H1 (cell line): Measurements from ENCODE around the gene CAMTA1. TPM values are rescaled to one million over a fixed set of nuclear protein-coding genes. Genes with fewer than 3 reads are reported as not detected.

ENCODE experiments used
- CTCF ChIA-PET: fragments of 300-600 bp; sonication (Branson Sonifier 250); formaldehyde crosslinking; loops from one replicate; lab custom pipeline; 2021; ENCODE audit not compliant: partially characterized antibody; lab: Charles Lee
- POLR2A ChIA-PET: fragments of 300-600 bp; sonication (Branson Sonifier 250); formaldehyde crosslinking; loops from one replicate; lab custom pipeline; 2021; ENCODE audit warnings: inconsistent platforms; ENCODE audit not compliant: partially characterized antibody; lab: Charles Lee
- DNase-seq, 2 experiments: peaks; one replicate each; pipeline versions ENCODE4 v3.0.0 to v3.0.0-alpha.2; 2010 to 2022; ENCODE audit warnings: low spot score in 2 of 2, low read depth in 1 of 2, mixed read lengths in 1 of 2
- FAIRE-seq: peaks from 2 replicates; lab custom pipeline; 2011; peaks lifted over from hg19 to GRCh38; lab: Jason Lieb, UNC
- H2AFZ ChIP-seq: 2 replicates; pipeline ENCODE4 v1.8.1; 2012; ENCODE audit warnings: low read length, inconsistent platforms
- H2AK5ac ChIP-seq: 2 replicates; pipeline ENCODE4 v1.6.1; 2013; ENCODE audit warnings: low read depth, low read length
- H2BK120ac ChIP-seq: replicated peaks from 2 replicates; pipeline ENCODE3; 2013; ENCODE audit warnings: low read depth, low read length, inconsistent platforms
- H2BK12ac ChIP-seq: 2 replicates; pipeline ENCODE4 v1.6.1; 2013; ENCODE audit warnings: low read depth, low read length
- H2BK15ac ChIP-seq: 2 replicates; pipeline ENCODE4 v1.6.1; 2013; ENCODE audit warnings: low read length
- H2BK20ac ChIP-seq: 2 replicates; pipeline ENCODE4 v1.6.1; 2013; ENCODE audit warnings: low read length
- H2BK5ac ChIP-seq: 2 replicates; pipeline ENCODE4 v1.6.1; 2013; ENCODE audit warnings: low read depth, low read length
- H3K14ac ChIP-seq: 2 replicates; pipeline ENCODE4 v1.6.1; 2013; ENCODE audit warnings: inconsistent platforms; ENCODE audit not compliant: insufficient read length
- H3K18ac ChIP-seq: 2 replicates; pipeline ENCODE4 v1.6.1; 2013; ENCODE audit warnings: low read length; ENCODE audit errors: extremely low read depth
- H3K23ac ChIP-seq: 2 replicates; pipeline ENCODE4 v1.6.1; 2013; ENCODE audit warnings: inconsistent platforms; ENCODE audit not compliant: insufficient read length
- H3K23me2 ChIP-seq: 2 replicates; pipeline ENCODE4 v1.6.1; 2013; ENCODE audit warnings: low read depth, low read length
- H3K27ac ChIP-seq: 2 replicates; pipeline ENCODE4 v1.6.1; 2011; ENCODE audit warnings: low read depth, low read length, inconsistent platforms
- H3K27me3 ChIP-seq, 4 experiments: replicated peaks in 1 of 4; 1 replicate in 1 of 4; 2 replicates in 3 of 4; pipeline versions ENCODE4 v1.6.1 to v1.8.1; 2011 to 2013; ENCODE audit warnings: low read length in 3 of 4, mild to moderate bottlenecking in 3 of 4, inconsistent platforms in 2 of 4, mixed read lengths in 2 of 4, moderate library complexity in 1 of 4; ENCODE audit not compliant: control insufficient read depth in 3 of 4, insufficient read depth in 3 of 4; ENCODE audit errors: extremely low read depth in 1 of 4
- H3K36me3 ChIP-seq, 4 experiments: 2 replicates each; pipeline versions ENCODE4 v1.6.1 to v1.8.1; 2011 to 2013; ENCODE audit warnings: mild to moderate bottlenecking in 4 of 4, low read length in 3 of 4, moderate library complexity in 2 of 4, control low read depth in 1 of 4, inconsistent platforms in 1 of 4; ENCODE audit not compliant: insufficient read depth in 4 of 4, control insufficient read depth in 2 of 4
- H3K4ac ChIP-seq: replicated peaks from 2 replicates; pipeline ENCODE3; 2013; ENCODE audit warnings: low read length, low read depth, mixed read lengths, inconsistent platforms; ENCODE audit not compliant: insufficient read length
- H3K4me1 ChIP-seq, 4 experiments: replicated peaks in 1 of 4; 1 replicate in 1 of 4; 2 replicates in 3 of 4; pipeline versions ENCODE4 v1.6.1 to v1.8.1; 2011 to 2013; ENCODE audit warnings: low read length in 3 of 4, inconsistent platforms in 2 of 4, mixed read lengths in 1 of 4; ENCODE audit not compliant: insufficient read depth in 4 of 4, control insufficient read depth in 3 of 4
- H3K4me2 ChIP-seq, 2 experiments: 2 replicates each; pipeline versions ENCODE4 v1.6.1 to v1.8.1; 2011 to 2013; ENCODE audit warnings: low read depth in 2 of 2, low read length in 2 of 2, control low read depth in 1 of 2, inconsistent platforms in 1 of 2, mild to moderate bottlenecking in 1 of 2; ENCODE audit not compliant: insufficient read depth in 1 of 2
- H3K4me3 ChIP-seq, 4 experiments: fragments of 200-600, 300-600 bp in 1 of 4; sonication (generic), shearing (Covaris generic), sonication (Bioruptor Twin) in 1 of 4; 2 replicates each; pipeline versions ENCODE4 v1.5.1 to v1.8.1; 2011 to 2016; ENCODE audit warnings: low read length in 4 of 4, low read depth in 3 of 4, control low read depth in 2 of 4, inconsistent platforms in 2 of 4, mild to moderate bottlenecking in 2 of 4, mixed read lengths in 1 of 4, moderate library complexity in 1 of 4; ENCODE audit not compliant: insufficient read depth in 2 of 4; ENCODE audit errors: extremely low read depth in 1 of 4
- H3K56ac ChIP-seq: replicated peaks from 2 replicates; pipeline ENCODE3; 2013; ENCODE audit warnings: low read depth, mild to moderate bottlenecking, mixed read lengths, low read length, inconsistent platforms; ENCODE audit not compliant: insufficient read length
- H3K79me1 ChIP-seq: 2 replicates; pipeline ENCODE4 v1.6.1; 2013; ENCODE audit warnings: low read depth, low read length, control low read depth
- H3K79me2 ChIP-seq, 2 experiments: 2 replicates each; pipeline versions ENCODE4 v1.6.1 to v1.8.1; 2012 to 2013; ENCODE audit warnings: low read length in 2 of 2, mild to moderate bottlenecking in 2 of 2, inconsistent platforms in 1 of 2; ENCODE audit not compliant: insufficient read depth in 2 of 2, control insufficient read depth in 1 of 2
- H3K9ac ChIP-seq, 4 experiments: replicated peaks in 1 of 4; 1 replicate in 1 of 4; 2 replicates in 3 of 4; pipeline versions ENCODE4 v1.6.1 to v1.8.1; 2011 to 2013; ENCODE audit warnings: low read depth in 3 of 4, low read length in 3 of 4, control low read depth in 2 of 4, mild to moderate bottlenecking in 2 of 4, moderate library complexity in 2 of 4, inconsistent platforms in 1 of 4; ENCODE audit errors: extremely low read depth in 1 of 4
- H3K9me3 ChIP-seq, 2 experiments: 2 replicates each; pipeline versions ENCODE4 v1.6.1 to v1.8.1; 2012 to 2013; ENCODE audit warnings: mild to moderate bottlenecking in 2 of 2, moderate library complexity in 2 of 2, control low read depth in 1 of 2, inconsistent platforms in 1 of 2, low read depth in 1 of 2, low read length in 1 of 2, mixed read lengths in 1 of 2; ENCODE audit not compliant: insufficient read depth in 2 of 2
- H4K20me1 ChIP-seq, 2 experiments: replicated peaks in 1 of 2; 2 replicates each; pipeline versions ENCODE3 to v1.8.1; 2011 to 2013; ENCODE audit warnings: inconsistent platforms in 2 of 2, low read length in 2 of 2, mild to moderate bottlenecking in 1 of 2; ENCODE audit not compliant: insufficient read depth in 2 of 2, control insufficient read depth in 1 of 2
- H4K5ac ChIP-seq: 2 replicates; pipeline ENCODE4 v1.6.1; 2013; ENCODE audit warnings: low read length, low read depth, mixed read lengths, inconsistent platforms; ENCODE audit not compliant: insufficient read length
- H4K8ac ChIP-seq: 2 replicates; pipeline ENCODE4 v1.8.0; 2013; ENCODE audit warnings: mild to moderate bottlenecking, moderate library complexity, low read length, inconsistent platforms; ENCODE audit not compliant: insufficient read depth; ENCODE audit errors: extremely low read depth
- H4K91ac ChIP-seq: replicated peaks from 2 replicates; pipeline ENCODE3; 2013; ENCODE audit warnings: low read length, mixed read lengths, inconsistent platforms; ENCODE audit not compliant: insufficient read length
- BCL11A ChIP-seq, 2 experiments: IDR thresholded peaks; one replicate each; pipeline ENCODE4 v1.6.1; 2011; ENCODE audit warnings: low read depth in 2 of 2, low read length in 2 of 2, mild to moderate bottlenecking in 2 of 2
- EZH2 ChIP-seq: fragments of 200-600 bp; sonication (generic); IDR thresholded peaks from 2 replicates; pipeline ENCODE4 v1.7.1; 2012; ENCODE audit warnings: low read depth, mild to moderate bottlenecking, moderate library complexity, low read length, inconsistent platforms; ENCODE audit not compliant: severe bottlenecking
- HDAC2 ChIP-seq, 2 experiments: fragments of 300-600 bp in 1 of 2; sonication (generic) in 1 of 2; IDR thresholded peaks; 2 replicates each; pipeline ENCODE4 v1.6.1; 2011 to 2012; ENCODE audit warnings: low read depth in 2 of 2, low read length in 2 of 2, mild to moderate bottlenecking in 2 of 2, moderate library complexity in 2 of 2, borderline replicate concordance in 1 of 2, inconsistent platforms in 1 of 2
- JUN ChIP-seq: IDR thresholded peaks from 2 replicates; pipeline ENCODE4 v1.6.1; 2011; ENCODE audit warnings: low read depth, mild to moderate bottlenecking, improper control_type of control experiment, low read length
- PHF8 ChIP-seq: fragments of 200-600 bp; sonication (generic); conservative IDR thresholded peaks from 2 replicates; pipeline ENCODE4 v1.7.1; 2012; ENCODE audit warnings: low read depth, mild to moderate bottlenecking, inconsistent platforms, low read length, moderate library complexity
- POU5F1 ChIP-seq: IDR thresholded peaks from 2 replicates; pipeline ENCODE4 v1.6.1; 2011; ENCODE audit warnings: low read depth, mild to moderate bottlenecking, low read length, moderate library complexity
- SIN3A ChIP-seq, 2 experiments: IDR thresholded peaks in 1 of 2; conservative IDR thresholded peaks in 1 of 2; 2 replicates each; pipeline ENCODE4 v1.6.1; 2011 to 2012; ENCODE audit warnings: low read length in 2 of 2, improper control_type of control experiment in 1 of 2, low read depth in 1 of 2, mild to moderate bottlenecking in 1 of 2
- TBP ChIP-seq: IDR thresholded peaks from 2 replicates; pipeline ENCODE4 v1.6.1; 2011; ENCODE audit warnings: low read depth, low read length, improper control_type of control experiment
- WGBS, 2 experiments: shearing (Covaris generic) in 1 of 2; methylation state at CpG; one replicate each; pipeline versions ENCODE4 v1.1.6 to v1.1.7; 2013 to 2015; ENCODE audit warnings: low lambda C conversion rate in 2 of 2, mixed read lengths in 2 of 2, inconsistent platforms in 1 of 2, low coverage in 1 of 2, missing lambda C conversion rate in 1 of 2; ENCODE audit not compliant: insufficient replicate concordance in 2 of 2, insufficient coverage in 1 of 2, insufficient read length in 1 of 2; ENCODE audit errors: extremely low coverage in 1 of 2, missing lambda C conversion rate in 1 of 2; 5-methylcytosine and 5-hydroxymethylcytosine counted together
- polyA plus RNA-seq, 7 experiments: library from polyadenylated mRNA; depleted of rRNA in 3 of 7; stranded (reverse) in 5 of 7; unstranded in 2 of 7; fragments of >200 nt in 5 of 7; fragments of 200-250 nt in 2 of 7; gene quantifications; 1 replicate in 5 of 7; 2 replicates in 1 of 7; 4 replicates in 1 of 7; pipeline versions ENCODE4 v1.2.1 to v1.2.3, GENCODE V29; 2011 to 2013; ENCODE audit warnings: missing spikeins in 2 of 7, mixed read lengths in 2 of 7
- total RNA-seq: library from RNA; stranded (reverse); fragmentation: NEBNext Ultra II Directional; extraction: Animal tissue kit (Norgen Biotek cat#: 25700); gene quantifications from 2 replicates; pipeline ENCODE4 v1.2.1, GENCODE V29; 2021
- TF ChIP-seq, protein P1 (sequence below): IDR thresholded peaks from 2 replicates; pipeline ENCODE4 v1.6.1; 2012; ENCODE audit warnings: inconsistent platforms
- TF ChIP-seq, protein P2 (sequence below), 3 experiments: IDR thresholded peaks; 1 replicate in 2 of 3; 2 replicates in 1 of 3; pipeline versions ENCODE4 v1.5.1 to v1.6.1; 2011; ENCODE audit warnings: low read length in 3 of 3, mild to moderate bottlenecking in 3 of 3, inconsistent platforms in 2 of 3, low read depth in 1 of 3, moderate library complexity in 1 of 3; ENCODE audit not compliant: insufficient read depth in 1 of 3; ENCODE audit errors: control extremely low read depth in 1 of 3

Gene CAMTA1
- total and polyA plus RNA-seq, 2 of the 8 experiments (the other 6 are each of a cell fraction or from before 2014, with no cell fraction given): 65.0 to 119 TPM

DNA sequence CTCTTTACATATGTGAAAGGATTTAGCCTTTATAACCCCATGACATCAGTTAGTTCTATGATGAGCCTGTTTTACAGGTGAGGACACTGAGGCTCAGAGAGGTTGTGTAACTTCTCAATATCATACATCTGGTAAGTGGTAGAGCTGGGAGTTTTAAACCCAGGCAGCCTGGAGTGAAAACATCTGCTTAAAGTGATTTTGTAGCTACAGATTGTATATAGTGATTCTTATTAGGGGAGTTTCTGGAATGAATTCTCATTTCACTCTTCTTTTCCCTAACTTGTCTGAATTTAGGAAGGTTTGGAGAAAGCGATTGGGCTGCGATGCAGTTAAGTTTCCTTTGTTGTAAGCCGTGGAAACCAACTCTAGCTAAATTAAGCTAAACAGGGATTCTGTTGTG lies 175.6 kb downstream of the CAMTA1 start:
- Histone ChIP-seq H3K9ac (no peak overlapping the region), H3K36me3 (no peaks in the 10 kb centered on the region), H3K4me2 (peak overlapping the region in 1 of 2 experiments; percentile 86; a peak in 2 of 4 replicates), H2AK5ac (0 out of 2 replicates have a peak overlapping the region, but pooled peaks have one; percentile 6), H3K79me1 (no peaks in the 10 kb centered on the region), H3K79me2 (no peaks in the 10 kb centered on the region), H3K56ac (no peak overlapping the region), H3K14ac (no peak overlapping the region), H4K20me1 (no peaks in the 10 kb centered on the region), H4K5ac (no peak overlapping the region), H3K4me1 (peaks cover 11 to 38% (median 19%) of the 10 kb centered on the region in 4 experiments), H2AFZ (no peak overlapping the region), H2BK120ac (no peak overlapping the region), H2BK12ac (no peak overlapping the region; the same call in 1 of the 2 replicates), H2BK20ac (no peak overlapping the region), H4K91ac (no peak overlapping the region), H2BK5ac (no peak overlapping the region), H3K23me2 (peaks cover 10% of the 10 kb centered on the region; the same call in 1 of the 2 replicates), H4K8ac (no peak overlapping the region), H3K4me3 (no peak overlapping the region), H3K9me3 (no peaks in the 10 kb centered on the region), H3K27ac (no peak overlapping the region), H3K23ac (no peak overlapping the region), H3K4ac (no peak overlapping the region), H3K27me3 (no peaks in the 10 kb centered on the region; a peak in 1 of 7 replicates), H3K18ac (no peak overlapping the region), H2BK15ac (peak overlapping the region; percentile 65; the same call in 1 of the 2 replicates)
- WGBS, 2 experiments: 94% methylated on average over 3 of the region's 3 CpGs; no CpG with 5 or more reads in 1 of the 2 experiments
- ChIA-PET POLR2A (interaction anchor here (1.0 kb wide), 1 partner anchor 82 kb away, joined by 3 read pairs; no protein-coding TSS in a partner anchor), CTCF (interaction anchor here (1.0 to 1.3 kb wide), 4 partner anchors 71 to 247 kb away, joined by 3 to 7 read pairs (median 3); no protein-coding TSS in a partner anchor)
- no peak for DNase-seq
- FAIRE-seq: no peak
- TF ChIP-seq HDAC2 (IDR thresholded peaks at IDR 0.05; ENCODE audit: borderline replicate concordance in 1 of 2, low read depth in 2 of 2, low read length in 2 of 2): no peak
- no peak for TF ChIP-seq EZH2
- TF ChIP-seq, protein P1, sequence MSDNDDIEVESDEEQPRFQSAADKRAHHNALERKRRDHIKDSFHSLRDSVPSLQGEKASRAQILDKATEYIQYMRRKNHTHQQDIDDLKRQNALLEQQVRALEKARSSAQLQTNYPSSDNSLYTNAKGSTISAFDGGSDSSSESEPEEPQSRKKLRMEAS: no peak
- no peak for TF ChIP-seq PHF8
- TF ChIP-seq BCL11A (IDR thresholded peaks at IDR 0.05; ENCODE audit: low read depth in 2 of 2, low read length in 2 of 2): no peak
- no peak for TF ChIP-seq SIN3A (conservative IDR thresholded peaks at IDR 0.05 in 1 of 2, IDR thresholded peaks at IDR 0.05 in 1 of 2; ENCODE audit: low read depth in 1 of 2, low read length in 2 of 2)
- no peak for TF ChIP-seq POU5F1
- TF ChIP-seq JUN: no peak
- TF ChIP-seq, protein P2, sequence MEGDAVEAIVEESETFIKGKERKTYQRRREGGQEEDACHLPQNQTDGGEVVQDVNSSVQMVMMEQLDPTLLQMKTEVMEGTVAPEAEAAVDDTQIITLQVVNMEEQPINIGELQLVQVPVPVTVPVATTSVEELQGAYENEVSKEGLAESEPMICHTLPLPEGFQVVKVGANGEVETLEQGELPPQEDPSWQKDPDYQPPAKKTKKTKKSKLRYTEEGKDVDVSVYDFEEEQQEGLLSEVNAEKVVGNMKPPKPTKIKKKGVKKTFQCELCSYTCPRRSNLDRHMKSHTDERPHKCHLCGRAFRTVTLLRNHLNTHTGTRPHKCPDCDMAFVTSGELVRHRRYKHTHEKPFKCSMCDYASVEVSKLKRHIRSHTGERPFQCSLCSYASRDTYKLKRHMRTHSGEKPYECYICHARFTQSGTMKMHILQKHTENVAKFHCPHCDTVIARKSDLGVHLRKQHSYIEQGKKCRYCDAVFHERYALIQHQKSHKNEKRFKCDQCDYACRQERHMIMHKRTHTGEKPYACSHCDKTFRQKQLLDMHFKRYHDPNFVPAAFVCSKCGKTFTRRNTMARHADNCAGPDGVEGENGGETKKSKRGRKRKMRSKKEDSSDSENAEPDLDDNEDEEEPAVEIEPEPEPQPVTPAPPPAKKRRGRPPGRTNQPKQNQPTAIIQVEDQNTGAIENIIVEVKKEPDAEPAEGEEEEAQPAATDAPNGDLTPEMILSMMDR (IDR thresholded peaks at IDR 0.05; ENCODE audit: control extremely low read depth in 1 of 3, insufficient read depth in 1 of 3, low read depth in 1 of 3, low read length in 3 of 3): no peak
- TF ChIP-seq TBP: no peak
